ENCODE measurements around the gene NEU2.

NEU2 gene

GRCh38 chr2:233032551-233033320 lies at the start of gene NEU2:
Gene NEU2 (plus strand): TSS chr2:233032672. CDS start chr2:233032672, 0 bp downstream.
- no peak for DNase-seq

- no peak for DNase-seq
Measured at GRCh38 chr2:232982926-232983668, 49.4 kb upstream of the NEU2 start.

- no peak for DNase-seq
Measured at GRCh38 chr2:232983669-232984140, 48.8 kb upstream of the NEU2 start.

- no peak for DNase-seq
Measured at GRCh38 chr2:232984451-232985207, 47.8 kb upstream of the NEU2 start.

GRCh38 chr2:232986155-232986554 lies 46.3 kb upstream of the NEU2 start:
- DNase-seq: no peak

- no peak for DNase-seq
Measured at GRCh38 chr2:232993231-232993821, 39.1 kb upstream of the NEU2 start.

- no peak for DNase-seq
Measured at GRCh38 chr2:232994446-232994845, 38.0 kb upstream of the NEU2 start.

GRCh38 chr2:232997749-232998665 lies 34.5 kb upstream of the NEU2 start:
- no peak for DNase-seq

- DNase-seq: no peak
Measured at GRCh38 chr2:232998666-232998985, 33.8 kb upstream of the NEU2 start.

- no peak for DNase-seq
Measured at GRCh38 chr2:232999354-232999753, 33.1 kb upstream of the NEU2 start.

- no peak for DNase-seq
Measured at GRCh38 chr2:233000886-233001750, 31.4 kb upstream of the NEU2 start.

- no peak for DNase-seq
Measured at GRCh38 chr2:233002829-233003657, 29.4 kb upstream of the NEU2 start.

GRCh38 chr2:233003658-233004555 lies 28.6 kb upstream of the NEU2 start:
- DNase-seq: no peak

GRCh38 chr2:233005096-233005495 lies 27.4 kb upstream of the NEU2 start:
- DNase-seq: no peak

- no peak for DNase-seq
Measured at GRCh38 chr2:233006648-233007047, 25.8 kb upstream of the NEU2 start.

GRCh38 chr2:233007270-233007669 lies 25.2 kb upstream of the NEU2 start:
- DNase-seq: no peak

GRCh38 chr2:233007739-233008138 lies 24.7 kb upstream of the NEU2 start:
- DNase-seq: no peak

GRCh38 chr2:233009661-233010060 lies 22.8 kb upstream of the NEU2 start:
- no peak for DNase-seq
